Subcutaneous adipose tissue (tissue), 4 donors: ENCODE measurements around the gene SLC16A5. TPM values are rescaled to one million over a fixed set of nuclear protein-coding genes. Genes with fewer than 3 reads are reported as not detected.

Experiments
- CTCF ChIP-seq: fragments of 450-650 bp; IDR thresholded peaks from one replicate; pipeline ENCODE4 v1.5.1; 2016; ENCODE audit warnings: low read depth, mild to moderate bottlenecking, control low read depth, antibody characterized with exemption, moderate library complexity
- total RNA-seq, 4 donors: library from RNA; depleted of rRNA; stranded (reverse); fragments of >200 nt; gene quantifications; one replicate each; pipeline ENCODE4 v1.1.0, GENCODE V29; 2016

The SLC16A5 gene
- total RNA-seq, 4 donors from 2014 or later, result 11.7 to 30.0 (median 13.2) TPM

GRCh38 chr17:75111777-75112335 is 24.1 kb downstream of the SLC16A5 start:
- TF ChIP-seq CTCF, result no peak

GRCh38 chr17:75113798-75114551 is 26.2 kb downstream of the SLC16A5 start:
- no peak for TF ChIP-seq CTCF

GRCh38 chr17:75114552-75115314 is 27.0 kb downstream of the SLC16A5 start:
- no peak for TF ChIP-seq CTCF

GRCh38 chr17:75115555-75115954 is 27.8 kb downstream of the SLC16A5 start:
- no peak for TF ChIP-seq CTCF

GRCh38 chr17:75116737-75117136 is 29.0 kb downstream of the SLC16A5 start:
- no peak for TF ChIP-seq CTCF

GRCh38 chr17:75118307-75118706 is 30.6 kb downstream of the SLC16A5 start:
- TF ChIP-seq CTCF, result no peak
